Liver (tissue), 9 donors: ENCODE measurements around the gene MARCHF10. TPM values are rescaled to one million over a fixed set of nuclear protein-coding genes. Genes with fewer than 3 reads are reported as not detected.

ENCODE experiments used
- DNase-seq: peaks from one replicate; pipeline ENCODE4 v3.0.0-alpha.2; 2017; ENCODE audit warnings: low spot score
- H3K27ac ChIP-seq, 2 donors: one replicate each; pipeline ENCODE4 v1.7.0; 2013; ENCODE audit warnings: inconsistent platforms in 2 of 2, low read length in 2 of 2, control low read depth in 1 of 2, low read depth in 1 of 2, mild to moderate bottlenecking in 1 of 2
- H3K27me3 ChIP-seq, 4 donors: one replicate each; pipeline versions ENCODE4 v1.6.1 to v1.7.0; 2013; ENCODE audit warnings: low read length in 3 of 4, inconsistent platforms in 1 of 4, mild to moderate bottlenecking in 1 of 4, moderate library complexity in 1 of 4; ENCODE audit not compliant: control insufficient read depth in 4 of 4, insufficient read depth in 4 of 4
- H3K36me3 ChIP-seq, 4 donors: one replicate each; pipeline versions ENCODE4 v1.6.1 to v1.7.0; 2013; ENCODE audit warnings: low read length in 3 of 4, mild to moderate bottlenecking in 3 of 4, low read depth in 1 of 4, moderate library complexity in 1 of 4; ENCODE audit not compliant: control insufficient read depth in 4 of 4, insufficient read depth in 3 of 4
- H3K4me1 ChIP-seq, 4 donors: one replicate each; pipeline versions ENCODE4 v1.6.1 to v1.7.0; 2013; ENCODE audit warnings: low read length in 3 of 4, mild to moderate bottlenecking in 3 of 4, moderate library complexity in 1 of 4; ENCODE audit not compliant: control insufficient read depth in 4 of 4, insufficient read depth in 4 of 4
- H3K4me3 ChIP-seq, 3 donors: one replicate each; pipeline versions ENCODE4 v1.6.1 to v1.7.0; 2013; ENCODE audit warnings: low read length in 3 of 3, control low read depth in 1 of 3, low read depth in 1 of 3, mild to moderate bottlenecking in 1 of 3
- H3K9ac ChIP-seq, 2 donors: one replicate each; pipeline ENCODE4 v1.7.0; 2013; ENCODE audit warnings: low read length in 2 of 2, mild to moderate bottlenecking in 2 of 2, moderate library complexity in 2 of 2, control low read depth in 1 of 2, low read depth in 1 of 2
- H3K9me3 ChIP-seq, 4 donors: one replicate each; pipeline versions ENCODE4 v1.6.1 to v1.7.0; 2013; ENCODE audit warnings: low read length in 3 of 4; ENCODE audit not compliant: control insufficient read depth in 4 of 4
- EGR1 ChIP-seq, 2 donors: IDR thresholded peaks; 2 replicates each; pipeline ENCODE4 v1.6.1; 2016 to 2018; ENCODE audit warnings: antibody characterized with exemption in 2 of 2, low read depth in 2 of 2
- FOXA1 ChIP-seq: IDR thresholded peaks from 2 replicates; pipeline ENCODE4 v1.6.1; 2016; ENCODE audit warnings: antibody characterized with exemption
- FOXA2 ChIP-seq: IDR thresholded peaks from 2 replicates; pipeline ENCODE4 v1.6.1; 2016; ENCODE audit warnings: antibody characterized with exemption
- GABPA ChIP-seq, 2 donors: IDR thresholded peaks in 1 of 2; conservative IDR thresholded peaks in 1 of 2; 2 replicates each; pipeline ENCODE4 v1.6.1; 2016; ENCODE audit warnings: antibody characterized with exemption in 2 of 2, mild to moderate bottlenecking in 1 of 2, moderate library complexity in 1 of 2
- HNF4A ChIP-seq, 2 donors: conservative IDR thresholded peaks; 2 replicates each; pipeline ENCODE4 v1.6.1; 2016; ENCODE audit warnings: antibody characterized with exemption in 2 of 2, mild to moderate bottlenecking in 2 of 2
- HNF4G ChIP-seq: IDR thresholded peaks from 2 replicates; pipeline ENCODE4 v1.6.1; 2016; ENCODE audit warnings: antibody characterized with exemption
- JUND ChIP-seq, 2 donors: IDR thresholded peaks; 2 replicates each; pipeline ENCODE4 v1.6.1; 2016; ENCODE audit warnings: antibody characterized with exemption in 2 of 2
- NR2F2 ChIP-seq: IDR thresholded peaks from 2 replicates; pipeline ENCODE4 v1.6.1; 2016; ENCODE audit warnings: antibody characterized with exemption
- RAD21 ChIP-seq, 2 donors: IDR thresholded peaks; 2 replicates each; pipeline ENCODE4 v1.6.1; 2016; ENCODE audit warnings: antibody characterized with exemption in 2 of 2, mild to moderate bottlenecking in 2 of 2
- RXRA ChIP-seq, 2 donors: IDR thresholded peaks; 2 replicates each; pipeline ENCODE4 v1.6.1; 2017 to 2018; ENCODE audit warnings: antibody characterized with exemption in 2 of 2, mild to moderate bottlenecking in 1 of 2
- SP1 ChIP-seq: IDR thresholded peaks from 2 replicates; pipeline ENCODE4 v1.6.1; 2018; ENCODE audit warnings: antibody characterized with exemption, mild to moderate bottlenecking
- TAF1 ChIP-seq: conservative IDR thresholded peaks from 2 replicates; pipeline ENCODE4 v1.6.1; 2016; ENCODE audit warnings: antibody characterized with exemption, mild to moderate bottlenecking
- YY1 ChIP-seq: IDR thresholded peaks from 2 replicates; pipeline ENCODE4 v1.6.1; 2016; ENCODE audit warnings: antibody characterized with exemption, mild to moderate bottlenecking
- whole genome bisulfite sequencing: extraction: QIAGEN DNeasy Blood & Tissue Kit; methylation state at CpG from one replicate; pipeline ENCODE4 v1.1.7; 2013; 5-methylcytosine and 5-hydroxymethylcytosine counted together
- polyA plus RNA-seq, 2 donors: library from polyadenylated mRNA; stranded (reverse) in 1 of 2; unstranded in 1 of 2; fragments of 200-250 nt in 1 of 2; fragments of >200 nt in 1 of 2; fragmentation: Nextera tagmentation in 1 of 2; extraction: Ambion mirVana in 1 of 2; gene quantifications; one replicate each; pipeline versions ENCODE4 v1.2.1 to v1.2.3, GENCODE V29; 2013 to 2015
- total RNA-seq, 2 donors: library from RNA; depleted of rRNA; stranded (reverse); fragments of >200 nt; gene quantifications; one replicate each; pipeline ENCODE4 v1.2.3, GENCODE V29; 2014
- TF ChIP-seq, protein P1 (sequence below): IDR thresholded peaks from 2 replicates; pipeline ENCODE4 v1.6.1; 2016; ENCODE audit warnings: antibody characterized with exemption
- TF ChIP-seq, protein P2 (sequence below): fragments of 150-350 bp; IDR thresholded peaks from 2 replicates; pipeline ENCODE4 v1.5.1; 2017; ENCODE audit warnings: improper control_type of control experiment, low read depth, low read length; ENCODE audit not compliant: missing input control
- TF ChIP-seq, protein P3 (sequence below): IDR thresholded peaks from 2 replicates; pipeline ENCODE4 v1.6.1; 2016; ENCODE audit warnings: antibody characterized with exemption
- TF ChIP-seq, protein P4 (sequence below): IDR thresholded peaks from 2 replicates; pipeline ENCODE4 v1.6.1; 2016; ENCODE audit warnings: antibody characterized with exemption
- TF ChIP-seq, protein P5 (sequence below): IDR thresholded peaks from 2 replicates; pipeline ENCODE4 v1.6.1; 2016; ENCODE audit warnings: antibody characterized with exemption, mild to moderate bottlenecking
- donor health status: healthy.
- donor health status: healthy.
- donor health status: healthy.
- donor health status: healthy.
- donor health status: healthy.

The MARCHF10 gene
- total and polyA plus RNA-seq, 4 donors: not detected

DNA sequence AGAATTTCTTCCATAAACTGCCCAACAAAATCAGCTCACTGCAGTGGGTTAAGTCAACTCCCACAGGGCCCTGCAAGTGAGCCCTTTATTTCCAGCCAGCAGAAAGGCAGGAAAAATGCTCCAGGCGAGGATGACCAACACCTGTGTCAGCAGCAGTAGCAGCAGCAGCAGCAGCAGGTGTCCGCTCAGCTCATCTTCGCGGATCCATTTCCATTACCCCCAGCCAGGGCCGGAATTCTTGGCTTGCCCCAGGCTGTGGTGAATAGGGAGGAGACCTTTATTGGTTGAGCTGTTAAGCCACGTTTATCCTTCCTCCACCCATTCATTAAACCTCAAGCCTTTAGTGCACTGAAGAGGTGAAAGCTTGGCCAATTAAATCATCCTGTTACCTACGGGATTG is 46.2 kb downstream of the MARCHF10 start:
- WGBS: 48% methylated on average over 7 of the region's 7 CpGs
- no peak overlapping the region for H3K9ac ChIP-seq

DNA sequence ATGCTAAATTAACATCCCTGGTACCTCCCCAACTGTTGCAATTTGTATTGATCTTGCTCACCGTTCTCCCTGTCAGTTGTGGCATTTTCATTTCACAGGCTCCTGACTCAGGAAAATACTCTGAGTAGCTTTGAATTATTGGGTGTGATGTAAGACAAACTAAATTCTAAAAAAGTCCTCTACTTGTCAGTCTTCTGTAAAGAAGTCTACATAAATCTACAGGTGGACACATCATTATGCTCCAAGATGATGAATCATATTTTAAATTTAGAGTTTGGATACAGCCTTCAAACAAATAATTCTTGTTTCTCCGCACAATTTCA is 47.2 kb downstream of the MARCHF10 start:
- Histone ChIP-seq H3K4me3 (no peak overlapping the region), H3K9ac (no peak overlapping the region)
- WGBS: 57% methylated on average over 2 of the region's 2 CpGs
- TF ChIP-seq SP1: no peak
- TF ChIP-seq, protein P1, sequence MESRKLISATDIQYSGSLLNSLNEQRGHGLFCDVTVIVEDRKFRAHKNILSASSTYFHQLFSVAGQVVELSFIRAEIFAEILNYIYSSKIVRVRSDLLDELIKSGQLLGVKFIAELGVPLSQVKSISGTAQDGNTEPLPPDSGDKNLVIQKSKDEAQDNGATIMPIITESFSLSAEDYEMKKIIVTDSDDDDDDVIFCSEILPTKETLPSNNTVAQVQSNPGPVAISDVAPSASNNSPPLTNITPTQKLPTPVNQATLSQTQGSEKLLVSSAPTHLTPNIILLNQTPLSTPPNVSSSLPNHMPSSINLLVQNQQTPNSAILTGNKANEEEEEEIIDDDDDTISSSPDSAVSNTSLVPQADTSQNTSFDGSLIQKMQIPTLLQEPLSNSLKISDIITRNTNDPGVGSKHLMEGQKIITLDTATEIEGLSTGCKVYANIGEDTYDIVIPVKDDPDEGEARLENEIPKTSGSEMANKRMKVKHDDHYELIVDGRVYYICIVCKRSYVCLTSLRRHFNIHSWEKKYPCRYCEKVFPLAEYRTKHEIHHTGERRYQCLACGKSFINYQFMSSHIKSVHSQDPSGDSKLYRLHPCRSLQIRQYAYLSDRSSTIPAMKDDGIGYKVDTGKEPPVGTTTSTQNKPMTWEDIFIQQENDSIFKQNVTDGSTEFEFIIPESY: no peak
- no peak for TF ChIP-seq NR2F2
- no peak for TF ChIP-seq HNF4G
- TF ChIP-seq, protein P2, sequence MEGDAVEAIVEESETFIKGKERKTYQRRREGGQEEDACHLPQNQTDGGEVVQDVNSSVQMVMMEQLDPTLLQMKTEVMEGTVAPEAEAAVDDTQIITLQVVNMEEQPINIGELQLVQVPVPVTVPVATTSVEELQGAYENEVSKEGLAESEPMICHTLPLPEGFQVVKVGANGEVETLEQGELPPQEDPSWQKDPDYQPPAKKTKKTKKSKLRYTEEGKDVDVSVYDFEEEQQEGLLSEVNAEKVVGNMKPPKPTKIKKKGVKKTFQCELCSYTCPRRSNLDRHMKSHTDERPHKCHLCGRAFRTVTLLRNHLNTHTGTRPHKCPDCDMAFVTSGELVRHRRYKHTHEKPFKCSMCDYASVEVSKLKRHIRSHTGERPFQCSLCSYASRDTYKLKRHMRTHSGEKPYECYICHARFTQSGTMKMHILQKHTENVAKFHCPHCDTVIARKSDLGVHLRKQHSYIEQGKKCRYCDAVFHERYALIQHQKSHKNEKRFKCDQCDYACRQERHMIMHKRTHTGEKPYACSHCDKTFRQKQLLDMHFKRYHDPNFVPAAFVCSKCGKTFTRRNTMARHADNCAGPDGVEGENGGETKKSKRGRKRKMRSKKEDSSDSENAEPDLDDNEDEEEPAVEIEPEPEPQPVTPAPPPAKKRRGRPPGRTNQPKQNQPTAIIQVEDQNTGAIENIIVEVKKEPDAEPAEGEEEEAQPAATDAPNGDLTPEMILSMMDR: no peak
- no peak for TF ChIP-seq EGR1 (IDR thresholded peaks at IDR 0.05; ENCODE audit: low read depth in 2 of 2)
- no peak for TF ChIP-seq HNF4A (conservative IDR thresholded peaks at IDR 0.05)
- TF ChIP-seq TAF1: no peak
- TF ChIP-seq FOXA2: no peak
- TF ChIP-seq, protein P3, sequence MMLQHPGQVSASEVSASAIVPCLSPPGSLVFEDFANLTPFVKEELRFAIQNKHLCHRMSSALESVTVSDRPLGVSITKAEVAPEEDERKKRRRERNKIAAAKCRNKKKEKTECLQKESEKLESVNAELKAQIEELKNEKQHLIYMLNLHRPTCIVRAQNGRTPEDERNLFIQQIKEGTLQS: no peak
- TF ChIP-seq RAD21 (IDR thresholded peaks at IDR 0.05): no peak
- no peak for TF ChIP-seq GABPA (IDR thresholded peaks at IDR 0.05 in 1 of 2, conservative IDR thresholded peaks at IDR 0.05 in 1 of 2)
- no peak for TF ChIP-seq FOXA1
- TF ChIP-seq, protein P4, sequence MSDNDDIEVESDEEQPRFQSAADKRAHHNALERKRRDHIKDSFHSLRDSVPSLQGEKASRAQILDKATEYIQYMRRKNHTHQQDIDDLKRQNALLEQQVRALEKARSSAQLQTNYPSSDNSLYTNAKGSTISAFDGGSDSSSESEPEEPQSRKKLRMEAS: no peak
- TF ChIP-seq RXRA (IDR thresholded peaks at IDR 0.05): no peak

More for the DNA sequence above, 46.2 kb downstream of the MARCHF10 start:
- TF ChIP-seq JUND (IDR thresholded peaks at IDR 0.05): no peak
- TF ChIP-seq RAD21 (IDR thresholded peaks at IDR 0.05): no peak
- TF ChIP-seq YY1: no peak
- TF ChIP-seq FOXA2: no peak
- TF ChIP-seq, protein P1: no peak
- no peak for TF ChIP-seq RXRA (IDR thresholded peaks at IDR 0.05)
- no peak for TF ChIP-seq HNF4G
- TF ChIP-seq, protein P4: no peak
- TF ChIP-seq, protein P5, sequence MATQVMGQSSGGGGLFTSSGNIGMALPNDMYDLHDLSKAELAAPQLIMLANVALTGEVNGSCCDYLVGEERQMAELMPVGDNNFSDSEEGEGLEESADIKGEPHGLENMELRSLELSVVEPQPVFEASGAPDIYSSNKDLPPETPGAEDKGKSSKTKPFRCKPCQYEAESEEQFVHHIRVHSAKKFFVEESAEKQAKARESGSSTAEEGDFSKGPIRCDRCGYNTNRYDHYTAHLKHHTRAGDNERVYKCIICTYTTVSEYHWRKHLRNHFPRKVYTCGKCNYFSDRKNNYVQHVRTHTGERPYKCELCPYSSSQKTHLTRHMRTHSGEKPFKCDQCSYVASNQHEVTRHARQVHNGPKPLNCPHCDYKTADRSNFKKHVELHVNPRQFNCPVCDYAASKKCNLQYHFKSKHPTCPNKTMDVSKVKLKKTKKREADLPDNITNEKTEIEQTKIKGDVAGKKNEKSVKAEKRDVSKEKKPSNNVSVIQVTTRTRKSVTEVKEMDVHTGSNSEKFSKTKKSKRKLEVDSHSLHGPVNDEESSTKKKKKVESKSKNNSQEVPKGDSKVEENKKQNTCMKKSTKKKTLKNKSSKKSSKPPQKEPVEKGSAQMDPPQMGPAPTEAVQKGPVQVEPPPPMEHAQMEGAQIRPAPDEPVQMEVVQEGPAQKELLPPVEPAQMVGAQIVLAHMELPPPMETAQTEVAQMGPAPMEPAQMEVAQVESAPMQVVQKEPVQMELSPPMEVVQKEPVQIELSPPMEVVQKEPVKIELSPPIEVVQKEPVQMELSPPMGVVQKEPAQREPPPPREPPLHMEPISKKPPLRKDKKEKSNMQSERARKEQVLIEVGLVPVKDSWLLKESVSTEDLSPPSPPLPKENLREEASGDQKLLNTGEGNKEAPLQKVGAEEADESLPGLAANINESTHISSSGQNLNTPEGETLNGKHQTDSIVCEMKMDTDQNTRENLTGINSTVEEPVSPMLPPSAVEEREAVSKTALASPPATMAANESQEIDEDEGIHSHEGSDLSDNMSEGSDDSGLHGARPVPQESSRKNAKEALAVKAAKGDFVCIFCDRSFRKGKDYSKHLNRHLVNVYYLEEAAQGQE: no peak
- TF ChIP-seq EGR1 (IDR thresholded peaks at IDR 0.05; ENCODE audit: low read depth in 2 of 2): no peak
- TF ChIP-seq FOXA1: no peak
- no peaks in the 10 kb centered on the region for H3K9me3 ChIP-seq
- no peak overlapping the region for H3K4me3 ChIP-seq
- no peaks in the 10 kb centered on the region for H3K4me1 ChIP-seq
- H3K36me3 ChIP-seq: no peaks in the 10 kb centered on the region
- no peak overlapping the region for H3K27ac ChIP-seq
- peaks cover 0 to 9% (median 2%) of the 10 kb centered on the region in 4 donors for H3K27me3 ChIP-seq
- DNase-seq: no peak

More for the DNA sequence above, 47.2 kb downstream of the MARCHF10 start:
- no peak for DNase-seq
- H3K27ac ChIP-seq: no peak overlapping the region
- H3K4me1 ChIP-seq: no peaks in the 10 kb centered on the region
- H3K27me3 ChIP-seq: peaks cover 0 to 13% (median 2%) of the 10 kb centered on the region in 4 donors
- H3K9me3 ChIP-seq: no peaks in the 10 kb centered on the region
- no peaks in the 10 kb centered on the region for H3K36me3 ChIP-seq
